NCI-H1417 (cell line): ENCODE measurements around the gene PIK3R2.
"Not testable (repeated sequence)": the region's sequence is repeated elsewhere in the genome, so short reads cannot be mapped to it uniquely, and the experiment has no call there.

Experiments
- DNase-seq, 3 experiments: peaks; one replicate each; lab custom pipeline; 2025; lab: John Stamatoyannopoulos, UW

The PIK3R2 gene

GRCh38 chr19:18152817-18153555 is at the start of gene PIK3R2:
TSS of gene PIK3R2 (plus strand) at chr19:18153163. CDS start at chr19:18155880, 2,717 bp downstream.
- peak; percentile 98 to 99 (median 98) for DNase-seq

GRCh38 chr19:18104793-18105131 is 48.2 kb upstream of the PIK3R2 start:
- DNase-seq, result no peak

- DNase-seq, result not testable (repeated sequence)
Measured at GRCh38 chr19:18105259-18105658, 47.7 kb upstream of the PIK3R2 start.

DNA sequence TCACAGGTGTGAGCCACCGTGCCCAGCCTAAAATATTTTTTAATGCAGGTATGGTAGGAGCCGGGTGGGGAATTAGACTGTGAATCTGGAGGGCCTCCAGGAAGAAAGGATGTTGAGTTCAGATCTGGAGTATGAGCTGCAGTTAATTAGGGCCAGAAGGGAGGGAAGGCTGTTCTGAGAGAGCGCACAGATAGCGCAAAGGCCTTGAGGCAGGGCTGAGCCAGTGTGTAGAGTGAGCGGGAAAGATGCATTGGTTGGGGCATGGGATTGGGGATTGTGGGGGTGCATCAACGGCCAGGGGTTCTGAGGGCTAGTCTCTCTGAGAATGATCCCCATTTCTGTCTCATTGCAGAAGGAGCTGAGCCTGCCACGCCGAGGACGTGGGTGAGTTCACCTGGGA is 45.7 kb upstream of the PIK3R2 start:
- DNase-seq, result no peak

DNA sequence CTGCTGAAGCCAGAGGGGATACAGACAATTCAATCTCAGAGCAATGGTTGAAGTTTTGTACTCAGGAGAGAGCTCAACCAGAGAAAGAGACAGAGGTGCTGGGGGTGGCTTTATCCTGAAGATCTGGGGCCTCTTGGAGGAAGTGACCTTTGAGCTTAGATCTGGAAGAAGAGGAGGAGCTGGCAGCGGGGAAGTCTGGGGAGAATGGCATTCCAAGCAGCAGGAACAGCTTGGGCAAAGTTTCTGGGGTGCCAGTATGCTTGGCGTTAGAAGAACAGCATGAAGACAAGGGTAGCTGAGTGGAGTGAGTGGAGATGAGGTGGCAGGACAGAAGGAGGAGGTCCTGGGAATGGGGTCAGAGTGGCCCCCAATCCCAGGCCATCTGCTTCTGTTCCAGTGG is 44.1 kb upstream of the PIK3R2 start:
- DNase-seq, result no peak

DNA sequence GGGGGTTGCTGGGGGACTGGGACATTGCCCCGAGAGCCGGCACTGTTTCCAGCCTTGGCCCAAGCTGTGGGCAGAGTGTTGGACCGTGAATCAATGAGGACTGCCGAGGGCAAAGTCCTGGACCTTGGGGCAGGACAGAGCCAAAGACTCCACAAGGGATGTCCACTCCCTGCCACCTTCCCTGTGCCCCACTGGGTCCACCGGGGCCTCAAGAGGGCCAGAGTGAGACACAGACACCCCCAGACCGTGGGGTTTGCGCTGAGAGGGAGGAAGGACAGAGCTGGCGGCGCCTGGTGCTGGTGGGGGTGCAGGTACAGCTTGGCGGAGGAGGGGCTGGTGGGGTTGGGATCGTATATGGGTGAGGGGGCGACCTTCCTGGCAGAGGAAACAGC is 43.6 kb upstream of the PIK3R2 start:
- DNase-seq, result no peak

DNA sequence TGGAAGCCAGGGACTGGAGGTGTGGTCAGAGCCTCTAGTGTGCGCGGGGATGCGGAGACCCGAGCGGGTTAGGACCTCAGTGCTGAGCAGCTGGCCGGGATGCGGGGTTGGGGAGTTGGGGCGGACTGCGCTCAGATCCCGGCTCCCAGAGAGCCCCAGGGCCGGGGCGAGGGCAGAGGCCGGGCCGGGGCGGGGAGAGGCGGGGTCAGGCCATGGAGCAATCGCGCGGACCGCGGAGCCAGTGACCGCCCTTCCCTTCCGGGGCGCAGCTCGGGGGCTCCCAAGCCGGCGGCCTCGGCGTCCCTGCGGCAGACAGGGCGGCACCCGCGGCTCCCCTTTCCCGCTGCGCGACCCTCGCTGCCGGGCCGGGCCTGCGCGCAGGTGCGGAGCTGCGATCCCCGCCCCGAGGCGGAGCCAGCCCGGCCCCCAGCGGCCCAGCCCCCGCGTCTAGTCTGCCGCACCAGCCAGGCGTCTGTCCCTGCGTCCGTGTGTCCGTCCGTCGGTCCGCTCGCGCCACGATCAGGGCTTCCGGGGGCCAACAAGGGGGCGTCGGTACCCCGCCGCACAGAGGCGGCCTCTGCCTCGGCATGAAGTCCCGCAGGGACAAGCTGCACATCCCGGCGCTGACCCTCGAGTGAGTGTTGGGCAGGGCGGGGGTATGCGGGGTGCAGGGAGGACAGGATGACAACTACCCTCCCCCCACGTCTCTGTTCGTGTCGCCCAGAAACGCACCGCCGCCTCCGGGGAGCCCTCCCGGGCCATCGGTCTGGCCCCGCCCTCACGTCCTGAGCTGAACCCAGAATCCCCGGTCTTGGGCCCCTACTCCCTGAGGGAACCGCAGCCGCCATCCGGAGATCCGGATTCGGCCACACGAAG is 43.0 kb upstream of the PIK3R2 start:
- DNase-seq, result peak in 2 of 3 experiments; percentile 44 to 48

DNA sequence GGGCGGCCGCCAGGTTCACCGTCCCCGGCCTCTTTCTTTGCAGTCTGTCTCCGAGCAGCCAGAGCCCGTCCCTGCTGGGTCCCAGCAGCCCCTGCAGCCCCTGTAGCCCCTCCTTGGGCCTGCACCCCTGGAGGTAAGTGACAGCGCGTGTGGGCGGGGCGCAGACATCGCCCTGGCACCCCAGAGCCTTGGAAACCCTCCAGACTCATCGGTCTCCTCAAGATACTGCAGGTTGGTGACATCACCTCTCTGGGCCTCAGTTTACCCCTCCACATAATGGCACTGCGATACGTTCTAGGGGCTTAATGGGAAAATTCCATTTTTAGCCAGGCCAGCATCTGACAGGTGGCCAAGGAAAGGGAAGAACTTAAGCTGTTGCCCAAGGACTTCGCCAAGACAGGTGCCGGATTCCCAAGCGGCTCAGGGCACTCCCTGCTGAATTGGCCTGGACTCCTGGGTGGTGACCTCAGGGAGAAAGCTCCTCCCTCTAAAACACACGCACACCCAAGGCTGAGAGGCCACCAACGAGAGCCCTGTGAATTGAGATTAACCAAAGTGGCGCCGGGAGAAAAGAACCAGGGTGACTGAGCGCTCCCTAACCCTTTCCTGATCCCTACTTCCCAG is 42.2 kb upstream of the PIK3R2 start:
- DNase-seq, result no peak

- DNase-seq, result peak; percentile 63 to 83 (median 64)
Measured at GRCh38 chr19:18112989-18113478, 39.9 kb upstream of the PIK3R2 start.

- DNase-seq, result no peak
Measured at GRCh38 chr19:18113827-18114226, 39.1 kb upstream of the PIK3R2 start.

DNA sequence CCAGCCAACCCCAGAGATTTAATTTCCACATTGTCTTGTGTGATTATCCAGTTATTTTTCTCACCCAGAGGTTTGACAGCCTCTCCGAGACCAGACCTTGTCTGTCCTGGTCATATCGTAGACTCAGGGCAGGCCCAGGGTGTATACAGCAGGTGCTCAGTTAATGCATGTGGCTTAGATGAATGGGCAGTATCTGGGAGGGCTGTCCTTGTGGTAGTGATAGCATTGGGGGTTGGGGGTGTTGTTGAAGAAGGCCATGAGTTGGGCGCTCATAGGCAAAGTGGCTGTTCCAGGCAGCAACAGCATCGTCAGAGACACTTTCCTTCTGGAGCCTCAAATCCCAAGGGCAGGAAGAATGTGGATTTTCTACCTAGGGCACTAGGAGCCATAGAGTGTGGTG is 38.5 kb upstream of the PIK3R2 start:
- DNase-seq, result no peak

DNA sequence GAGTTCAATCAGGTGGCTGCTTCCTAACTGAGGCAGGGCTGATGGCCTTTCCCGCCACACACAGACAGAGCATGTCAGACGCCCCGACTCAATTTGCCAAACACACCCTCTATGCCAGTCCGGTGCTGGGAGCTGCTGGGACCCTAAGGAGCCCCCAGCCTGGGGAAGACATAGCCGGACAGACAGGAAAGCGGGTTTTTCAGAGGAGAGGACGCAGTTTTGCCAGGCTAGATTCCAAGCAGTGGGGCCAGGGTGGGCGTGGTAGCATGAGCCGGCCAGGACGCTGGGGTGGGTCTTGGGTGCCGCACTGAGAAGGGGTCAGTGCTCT is 35.6 kb upstream of the PIK3R2 start:
- no peak for DNase-seq

- peak; percentile 84 to 92 (median 87) for DNase-seq
Measured at GRCh38 chr19:18117692-18118378, 35.1 kb upstream of the PIK3R2 start.

GRCh38 chr19:18118420-18119012 is 34.4 kb upstream of the PIK3R2 start:
- no peak for DNase-seq

- DNase-seq, result no peak
Measured at GRCh38 chr19:18119013-18119716, 33.8 kb upstream of the PIK3R2 start.

DNA sequence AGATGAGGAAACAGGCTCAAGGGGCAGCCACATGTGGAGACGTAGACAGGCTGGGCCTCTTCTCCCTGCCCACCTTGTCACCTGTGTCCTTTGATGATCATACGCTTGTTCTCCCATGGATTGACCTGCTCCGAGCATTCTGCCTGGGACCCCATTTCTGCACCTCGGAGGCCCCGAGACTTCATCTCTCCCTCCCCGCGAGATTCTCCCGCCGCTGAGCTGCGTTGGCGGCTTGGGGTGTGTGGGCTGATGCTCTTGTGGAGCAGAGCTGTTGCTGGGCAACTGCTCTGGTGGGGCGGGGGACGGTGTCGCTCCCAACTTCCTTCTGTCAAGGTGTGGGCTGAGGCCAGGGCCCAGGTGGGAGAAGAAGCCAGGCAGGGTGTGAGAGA is 33.3 kb upstream of the PIK3R2 start:
- DNase-seq, result no peak

GRCh38 chr19:18120127-18120526 is 32.8 kb upstream of the PIK3R2 start:
- DNase-seq, result no peak

DNA sequence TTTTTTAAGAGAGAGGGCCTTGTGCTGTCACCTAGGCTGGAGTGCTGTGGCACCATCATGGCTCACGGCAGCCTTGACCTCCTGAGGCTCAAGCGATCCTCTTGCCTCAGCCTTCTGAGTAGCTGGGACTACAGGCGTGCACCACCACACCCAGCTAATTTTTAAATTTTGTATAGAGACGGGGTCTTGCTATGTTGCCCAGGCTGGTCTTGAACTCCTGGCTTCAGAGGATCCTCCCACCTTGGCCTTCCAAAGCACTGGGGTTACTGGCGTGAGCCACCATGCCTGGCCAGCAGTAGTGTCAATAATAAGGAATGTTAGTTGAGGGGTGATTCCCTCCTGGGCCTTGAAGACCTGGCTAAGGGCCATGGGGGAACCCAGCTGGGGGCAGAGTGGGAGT is 31.8 kb upstream of the PIK3R2 start:
- DNase-seq, result no peak

- DNase-seq, result no peak
Measured at GRCh38 chr19:18122424-18122823, 30.5 kb upstream of the PIK3R2 start.

DNA sequence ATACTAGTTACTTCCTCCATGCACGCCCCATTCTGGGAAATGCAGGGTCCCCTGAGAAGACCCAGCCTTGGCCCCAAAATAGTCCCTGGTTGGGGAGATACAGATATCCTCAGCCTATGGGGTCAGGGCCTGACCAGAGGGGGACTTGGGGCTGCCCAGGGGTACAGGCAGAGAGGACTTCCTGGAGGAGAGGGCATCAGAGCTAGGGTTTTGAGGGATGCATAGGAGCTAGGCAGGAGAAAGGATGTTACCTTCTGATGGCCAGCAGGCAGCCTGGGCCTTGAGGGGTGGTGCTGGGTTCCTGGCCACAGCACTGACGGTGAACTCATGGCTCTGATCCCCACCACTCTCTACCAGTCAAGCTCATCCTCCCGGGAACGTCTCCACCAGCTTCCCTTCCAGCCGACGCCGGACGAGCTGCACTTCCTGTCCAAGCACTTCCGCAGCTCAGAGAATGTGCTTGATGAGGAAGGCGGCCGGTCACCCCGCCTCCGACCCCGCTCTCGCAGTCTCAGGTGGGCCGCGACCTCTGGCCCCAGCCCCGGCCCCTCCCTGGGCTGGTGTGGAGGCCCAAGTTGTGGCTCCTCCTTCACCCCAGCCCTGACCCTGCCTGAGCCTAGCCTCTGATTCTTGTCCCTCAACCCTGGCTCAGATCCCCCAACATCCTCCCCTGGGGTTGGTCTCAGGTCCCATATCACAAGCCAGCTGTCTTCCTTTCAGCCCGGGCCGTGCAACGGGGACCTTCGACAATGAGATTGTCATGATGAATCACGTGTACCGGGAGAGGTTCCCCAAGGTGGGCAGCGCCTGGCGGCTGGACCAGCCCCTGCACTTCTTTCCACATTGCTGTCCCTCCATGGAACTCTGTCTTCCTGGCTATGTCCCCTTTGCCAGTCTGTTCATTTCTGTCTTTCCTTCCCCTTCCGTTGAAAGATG is 29.8 kb upstream of the PIK3R2 start:
- no peak for DNase-seq
